GM06990 (cell line): ENCODE data around the gene TMEM135.
"Not testable (repeated sequence)": the region's sequence is repeated elsewhere in the genome, so short reads cannot be mapped to it uniquely, and the experiment has no call there.

Experiments
- DNase-seq: peaks from one replicate; pipeline ENCODE4 v3.0.0-alpha.2; 2011; ENCODE audit not compliant: insufficient read length; ENCODE audit errors: extremely low read depth
- H3K27me3 ChIP-seq: replicated peaks from 2 replicates; pipeline ENCODE4 v1.6.0; 2011; ENCODE audit warnings: low read length; ENCODE audit not compliant: control insufficient read depth, insufficient read depth
- H3K36me3 ChIP-seq: 2 replicates; pipeline ENCODE4 v1.5.1; 2011; ENCODE audit warnings: low read length; ENCODE audit not compliant: control insufficient read depth, insufficient read depth
- H3K4me3 ChIP-seq: replicated peaks from 2 replicates; pipeline ENCODE4 v1.5.1; 2011; ENCODE audit warnings: low read depth, mild to moderate bottlenecking, control low read depth, low read length
- CTCF ChIP-seq: IDR thresholded peaks from 2 replicates; pipeline ENCODE4 v1.5.1; 2011; ENCODE audit warnings: low read length, control low read depth, mild to moderate bottlenecking, inconsistent platforms; ENCODE audit not compliant: insufficient read depth, poor library complexity, severe bottlenecking

Gene TMEM135

DNA sequence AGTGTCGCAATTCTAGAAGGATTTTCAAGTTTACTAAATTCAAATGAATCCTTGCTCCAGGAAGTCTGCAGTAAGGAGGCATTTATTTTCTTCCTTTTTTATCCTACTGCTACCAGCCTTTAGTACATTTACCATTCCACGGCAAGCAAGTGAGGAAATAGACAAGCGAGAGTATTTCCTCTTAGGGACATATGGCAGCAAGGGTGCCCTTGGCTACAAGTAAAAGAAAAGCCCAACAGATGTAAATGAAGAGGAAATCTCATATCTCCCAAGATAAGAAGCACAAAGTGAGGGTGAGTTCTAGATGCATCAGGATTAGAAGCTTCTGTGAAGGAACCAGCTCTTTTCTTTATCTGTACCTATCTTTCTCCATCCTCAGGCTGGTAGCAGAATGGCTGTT, 44.7 kb upstream of the TMEM135 start:
- H3K4me3 ChIP-seq, result no peak overlapping the region
- H3K27me3 ChIP-seq, result no peaks in the 10 kb centered on the region
- TF ChIP-seq CTCF, result no peak
- DNase-seq, result no peak
- H3K36me3 ChIP-seq, result no peaks in the 10 kb centered on the region

DNA sequence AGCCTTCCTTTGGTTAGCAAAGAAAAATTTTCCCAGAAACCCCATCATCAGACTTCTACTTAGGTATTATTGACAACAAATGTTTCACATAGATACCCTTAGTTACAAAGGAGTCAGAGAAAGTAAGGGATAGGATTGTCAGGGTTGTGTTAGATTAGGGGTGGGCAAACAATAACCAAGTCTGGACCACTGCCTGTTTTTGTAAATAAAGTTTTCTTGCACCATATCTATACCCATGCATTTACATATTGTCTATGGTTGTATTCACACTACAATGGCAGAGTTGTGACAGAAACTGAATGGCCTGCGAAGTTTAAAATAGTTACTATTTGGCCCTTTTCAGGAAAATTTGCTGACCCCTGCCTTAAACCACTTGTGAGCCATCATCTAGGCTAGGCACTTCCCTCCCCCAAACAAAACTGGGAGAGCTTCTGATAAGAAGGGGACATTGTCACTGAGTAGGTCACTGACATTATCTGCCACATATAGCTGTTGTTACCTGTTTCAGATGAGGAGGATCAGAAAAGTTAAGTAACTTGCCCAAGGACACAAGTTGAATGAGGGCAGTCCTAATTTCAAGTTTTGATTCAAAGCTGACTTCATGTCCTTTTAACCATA, 40.7 kb upstream of the TMEM135 start:
- no peak for DNase-seq
- H3K36me3 ChIP-seq, result no peaks in the 10 kb centered on the region
- no peak for TF ChIP-seq CTCF
- no peak overlapping the region for H3K4me3 ChIP-seq
- no peaks in the 10 kb centered on the region for H3K27me3 ChIP-seq

- Histone ChIP-seq H3K27me3 (no peaks in the 10 kb centered on the region), H3K4me3 (no peak overlapping the region), H3K36me3 (no peaks in the 10 kb centered on the region)
- no peak for DNase-seq
- no peak for TF ChIP-seq CTCF
Measured at GRCh38 chr11:86999388-86999787, 38.3 kb upstream of the TMEM135 start.

GRCh38 chr11:86999859-87000753, 37.6 kb upstream of the TMEM135 start:
- no peak for DNase-seq
- TF ChIP-seq CTCF, result no peak
- Histone ChIP-seq H3K36me3 (no peaks in the 10 kb centered on the region), H3K4me3 (no peak overlapping the region), H3K27me3 (no peaks in the 10 kb centered on the region)

GRCh38 chr11:87002918-87003317, 34.8 kb upstream of the TMEM135 start:
- no peaks in the 10 kb centered on the region for H3K36me3 ChIP-seq
- no peak for DNase-seq

DNA sequence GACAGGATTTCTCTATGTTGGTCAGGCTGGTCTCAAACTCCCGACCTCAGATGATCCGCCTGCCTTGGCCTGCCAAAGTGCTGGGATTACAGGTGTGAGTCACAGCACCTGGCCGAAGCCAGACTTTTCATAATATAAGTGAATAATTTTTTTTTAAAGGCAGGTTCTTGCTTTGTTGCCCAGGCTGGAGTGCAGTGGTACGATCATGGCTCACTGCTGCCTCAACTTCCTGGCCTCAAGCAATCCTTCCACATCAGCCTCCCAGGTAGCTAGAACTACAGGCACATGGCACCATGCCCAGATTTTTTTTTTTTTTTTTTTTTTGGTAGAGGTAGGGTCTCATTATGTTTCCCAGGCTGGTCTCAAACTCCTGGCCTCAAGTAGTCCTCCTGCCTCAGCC, 33.5 kb upstream of the TMEM135 start:
- not testable (repeated sequence) for DNase-seq, H3K27me3 ChIP-seq, H3K4me3 ChIP-seq, H3K36me3 ChIP-seq

More at GRCh38 chr11:87002918-87003317, 34.8 kb upstream of the TMEM135 start:
- H3K27me3 ChIP-seq, result no peaks in the 10 kb centered on the region
- no peak overlapping the region for H3K4me3 ChIP-seq
- no peak for TF ChIP-seq CTCF
